AG04450 (cell line): ENCODE data around the gene GBP7. TPM values are rescaled to one million over a fixed set of nuclear protein-coding genes. Genes with fewer than 3 reads are reported as not detected.
A peak's percentile ranks its signal among the peaks of the same experiment; 100 is the strongest.

ENCODE experiments used
- CTCF ChIA-PET: fragments of 300-600, 350-600 bp; formaldehyde crosslinking; extraction: SDS; loops from one replicate; lab custom pipeline; 2022; ENCODE audit warnings: antibody characterized with exemption, inconsistent platforms; lab: Charles Lee
- POLR2A ChIA-PET: fragments of 350-600 bp; formaldehyde crosslinking; extraction: SDS; loops from one replicate; lab custom pipeline; 2021; ENCODE audit warnings: antibody characterized with exemption, inconsistent platforms; lab: Yijun Ruan, JAX
- DNase-seq: peaks from one replicate; pipeline ENCODE4 v3.0.0-alpha.2; 2011; ENCODE audit warnings: low read depth, low spot score
- H3K27ac ChIP-seq: one replicate; pipeline ENCODE4 v1.5.1; 2012; ENCODE audit warnings: low read depth, low read length, control low read depth
- H3K27me3 ChIP-seq: one replicate; pipeline ENCODE4 v1.6.0; 2012; ENCODE audit warnings: low read length; ENCODE audit not compliant: control insufficient read depth, insufficient read depth
- H3K4me3 ChIP-seq: 2 replicates; pipeline ENCODE4 v1.5.1; 2011; ENCODE audit warnings: mild to moderate bottlenecking, low read depth, low read length, control low read depth
- H3K9me3 ChIP-seq: 2 replicates; pipeline ENCODE4 v1.5.1; 2012; ENCODE audit warnings: low read length; ENCODE audit not compliant: control insufficient read depth, insufficient read depth
- polyA plus RNA-seq: library from polyadenylated mRNA; depleted of rRNA; stranded (reverse); fragments of >200 nt; gene quantifications from 2 replicates; pipeline ENCODE4 v1.2.3, GENCODE V29; 2011; rRNA removed
- TF ChIP-seq, protein P1 (sequence below): IDR thresholded peaks from 2 replicates; pipeline ENCODE4 v1.5.1; 2011; ENCODE audit warnings: low read depth, low read length, control low read depth, inconsistent platforms

Gene GBP7
- polyA plus RNA-seq, 1 experiment, result not detected

DNA sequence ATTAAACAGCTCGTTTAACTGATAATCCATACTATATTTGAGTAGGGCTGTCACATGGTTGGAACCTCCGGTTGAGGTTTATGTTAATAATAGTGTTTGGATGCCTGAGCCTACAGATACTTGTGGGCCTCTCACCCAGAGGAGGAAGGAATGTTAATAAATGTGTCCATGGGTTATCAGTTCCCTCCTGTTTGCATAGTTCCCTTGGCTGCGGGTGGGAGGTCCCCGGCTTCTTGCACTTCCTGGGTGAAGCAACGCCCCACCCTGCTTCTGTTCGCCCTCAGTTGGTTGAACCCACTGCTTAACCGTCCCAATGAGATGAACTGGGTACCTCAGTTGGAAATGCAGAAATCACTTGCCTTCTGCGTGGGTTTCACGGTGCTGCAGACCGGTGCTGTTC, 87.2 kb downstream of the GBP7 start:
- ChIA-PET POLR2A (no interaction called here), CTCF (interaction anchor here (1.0 to 1.6 kb wide), 3 partner anchors 115 to 270 kb away, joined by 3 to 6 read pairs (median 4); no protein-coding TSS in a partner anchor)
- TF ChIP-seq, protein P1, sequence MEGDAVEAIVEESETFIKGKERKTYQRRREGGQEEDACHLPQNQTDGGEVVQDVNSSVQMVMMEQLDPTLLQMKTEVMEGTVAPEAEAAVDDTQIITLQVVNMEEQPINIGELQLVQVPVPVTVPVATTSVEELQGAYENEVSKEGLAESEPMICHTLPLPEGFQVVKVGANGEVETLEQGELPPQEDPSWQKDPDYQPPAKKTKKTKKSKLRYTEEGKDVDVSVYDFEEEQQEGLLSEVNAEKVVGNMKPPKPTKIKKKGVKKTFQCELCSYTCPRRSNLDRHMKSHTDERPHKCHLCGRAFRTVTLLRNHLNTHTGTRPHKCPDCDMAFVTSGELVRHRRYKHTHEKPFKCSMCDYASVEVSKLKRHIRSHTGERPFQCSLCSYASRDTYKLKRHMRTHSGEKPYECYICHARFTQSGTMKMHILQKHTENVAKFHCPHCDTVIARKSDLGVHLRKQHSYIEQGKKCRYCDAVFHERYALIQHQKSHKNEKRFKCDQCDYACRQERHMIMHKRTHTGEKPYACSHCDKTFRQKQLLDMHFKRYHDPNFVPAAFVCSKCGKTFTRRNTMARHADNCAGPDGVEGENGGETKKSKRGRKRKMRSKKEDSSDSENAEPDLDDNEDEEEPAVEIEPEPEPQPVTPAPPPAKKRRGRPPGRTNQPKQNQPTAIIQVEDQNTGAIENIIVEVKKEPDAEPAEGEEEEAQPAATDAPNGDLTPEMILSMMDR, result no peak
- no peaks in the 10 kb centered on the region for H3K9me3 ChIP-seq
- no peak overlapping the region for H3K4me3 ChIP-seq
- no peak overlapping the region for H3K27ac ChIP-seq
- H3K27me3 ChIP-seq, result no peaks in the 10 kb centered on the region
- DNase-seq, result no peak

DNA sequence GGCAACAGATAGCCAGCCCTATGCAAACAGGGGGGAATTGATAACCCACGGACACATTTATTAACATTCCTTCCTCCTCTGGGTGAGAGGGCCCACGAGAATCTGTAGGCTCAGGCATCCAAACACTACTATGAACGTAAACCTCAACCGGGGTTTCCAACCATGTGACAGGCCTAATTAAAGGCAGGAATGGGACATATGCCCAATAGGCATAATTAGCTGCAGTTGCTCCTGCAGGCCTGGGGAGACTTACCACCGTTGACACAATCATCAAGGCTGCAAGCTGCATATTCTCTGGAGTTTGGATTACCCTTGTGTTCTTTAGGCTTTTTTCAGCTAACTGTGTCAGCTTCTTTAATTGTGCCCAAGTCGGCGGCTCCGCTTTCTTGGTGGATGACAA, 88.6 kb downstream of the GBP7 start:
- DNase-seq, result no peak
- POLR2A ChIA-PET, result no interaction called here

DNA sequence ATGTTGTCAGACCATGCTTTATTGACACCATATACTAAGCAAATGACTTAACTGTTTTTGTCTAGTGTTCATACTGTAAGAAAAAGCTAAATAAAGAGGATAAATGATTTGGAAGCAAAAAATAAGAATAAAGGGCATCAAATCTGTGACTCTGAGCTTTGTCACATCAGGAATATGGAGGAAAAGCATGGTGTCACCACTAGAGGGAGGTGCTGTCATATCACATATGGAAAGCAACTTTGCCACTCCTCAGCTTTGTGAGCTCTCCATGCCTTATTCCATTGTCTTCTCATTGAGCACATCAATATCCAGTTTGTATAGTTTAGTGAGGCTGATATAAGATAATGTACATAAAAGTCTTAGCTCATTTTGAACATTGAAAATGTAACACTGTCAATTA, 90.0 kb downstream of the GBP7 start:
- no peaks in the 10 kb centered on the region for H3K9me3 ChIP-seq
- peaks cover 2% of the 10 kb centered on the region for H3K27me3 ChIP-seq
- no peak for DNase-seq

More for the DNA sequence above, 88.6 kb downstream of the GBP7 start:
- CTCF ChIA-PET, result interaction anchor here (1.5 to 1.6 kb wide), 2 partner anchors 269 to 271 kb away, joined by 3 to 6 read pairs; no protein-coding TSS in a partner anchor
- no peak overlapping the region for H3K27ac ChIP-seq
- H3K9me3 ChIP-seq, result no peaks in the 10 kb centered on the region
- H3K27me3 ChIP-seq, result peaks cover 2% of the 10 kb centered on the region
- no peak overlapping the region for H3K4me3 ChIP-seq
- TF ChIP-seq, protein P1, result no peak

More for the DNA sequence above, 90.0 kb downstream of the GBP7 start:
- no peak overlapping the region for H3K4me3 ChIP-seq
- POLR2A ChIA-PET, result no interaction called here
- no peak overlapping the region for H3K27ac ChIP-seq
- TF ChIP-seq, protein P1, result peak; percentile 75
- CTCF ChIA-PET, result interaction anchor here (0.6 to 3.7 kb wide), 33 partner anchors 9 to 368 kb away, joined by 3 to 43 read pairs (median 5); partner anchors contain the start of genes GBP1, GBP2, GBP3 and GBP6

Other genes with a start within 250 kb of the GBP7 start
- 40.9 and 54.9 TPM in 2 replicates for gene KYAT3, start 183.4 kb downstream of the GBP7 start, polyA plus RNA-seq
- gene RBMXL1, start 183.4 kb downstream of the GBP7 start, polyA plus RNA-seq, result 7.1 and 8.8 TPM in 2 replicates
- 77.1 and 94.1 TPM in 2 replicates for gene GBP3, start 153.1 kb downstream of the GBP7 start, polyA plus RNA-seq
- gene GBP1, start 110.8 kb downstream of the GBP7 start, polyA plus RNA-seq, result 86.2 and 103 TPM in 2 replicates
- gene GBP2, start 49.9 kb downstream of the GBP7 start, polyA plus RNA-seq, result 56.8 and 67.9 TPM in 2 replicates
- gene GBP4, start 22.9 kb upstream of the GBP7 start, polyA plus RNA-seq, result not detected in 2 replicates
- gene GBP5, start 96.9 kb upstream of the GBP7 start, polyA plus RNA-seq, result not detected in 2 replicates
- not detected in 2 replicates for gene GBP6, start 188.1 kb upstream of the GBP7 start, polyA plus RNA-seq